ENCODE measurements around the gene RGMA. TPM values are rescaled to one million over a fixed set of nuclear protein-coding genes. Genes with fewer than 3 reads are reported as not detected.

The RGMA gene
- total RNA-seq, 2 experiments from 2014 or later, result not detected

DNA sequence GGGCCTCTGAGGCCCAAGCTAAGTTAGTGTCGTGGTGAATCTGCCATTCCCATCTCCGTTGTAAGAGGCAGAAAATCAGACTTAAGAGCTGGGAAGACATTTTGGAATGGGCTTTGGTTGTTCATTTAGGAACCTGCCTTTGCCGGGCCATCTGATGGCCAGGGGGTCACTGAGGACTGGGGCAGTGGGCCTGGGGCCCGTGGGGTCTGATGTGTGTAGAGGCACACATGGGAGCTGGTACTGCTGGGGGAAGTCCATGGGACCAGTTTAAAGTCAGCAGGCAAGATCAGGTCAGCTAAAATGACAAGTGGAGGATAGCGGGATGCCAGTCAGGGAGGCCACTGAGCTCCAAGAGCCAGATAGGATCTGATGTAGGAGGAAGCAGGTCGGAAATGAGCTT lies 38.3 kb upstream of the RGMA start:
- intact Hi-C loops (cut with micrococcal nuclease; ENCODE audit: unreplicated experiment), result no loop called here
- TF ChIP-seq EZH2phosphoT487 (IDR thresholded peaks at IDR 0.05; ENCODE audit: borderline replicate concordance, low read depth, low read length) (no peak), CTCF (conservative IDR thresholded peaks at IDR 0.05; ENCODE audit: low read length) (no peak)
- Histone ChIP-seq H3K79me2 (ENCODE audit: insufficient read depth, low read depth, low read length) (no peaks in the 10 kb centered on the region), H3K9me3 (ENCODE audit: low read length) (no peaks in the 10 kb centered on the region), H3K4me1 (ENCODE audit: insufficient read depth, low read length, poor library complexity, severe bottlenecking) (no peaks in the 10 kb centered on the region), H3K36me3 (ENCODE audit: insufficient read depth, low read length) (no peaks in the 10 kb centered on the region), H3K27ac (ENCODE audit: low read depth, low read length, poor library complexity, severe bottlenecking) (no peak overlapping the region), H4K20me1 (ENCODE audit: insufficient read depth, low read length) (no peaks in the 10 kb centered on the region), H3K9me2 (ENCODE audit: insufficient read depth, low read length) (no peaks in the 10 kb centered on the region), H3K4me2 (ENCODE audit: low read length) (no peak overlapping the region), H2AFZ (ENCODE audit: low read length) (no peak overlapping the region), H3K4me3 (ENCODE audit: low read depth, low read length, poor library complexity, severe bottlenecking) (no peak overlapping the region)
- ChIA-PET CTCF (ENCODE audit: unreplicated experiment) (no interaction called here), POLR2A (no interaction called here)
- no TSS peak for BruUV-seq (replicated peaks)
- DNase-seq (ENCODE audit: low spot score), result no peak

- intact Hi-C loops (cut with micrococcal nuclease; ENCODE audit: unreplicated experiment), result no loop called here
- ChIA-PET POLR2A (no interaction called here), CTCF (ENCODE audit: unreplicated experiment) (no interaction called here)
- BruUV-seq (replicated peaks), result no TSS peak
- no peak overlapping the region for H3K4me2 ChIP-seq (ENCODE audit: low read length)
- no peaks in the 10 kb centered on the region for H3K79me2 ChIP-seq (ENCODE audit: insufficient read depth, low read depth, low read length)
- no peaks in the 10 kb centered on the region for H4K20me1 ChIP-seq (ENCODE audit: insufficient read depth, low read length)
- DNase-seq (ENCODE audit: low spot score), result no peak
- H3K36me3 ChIP-seq (ENCODE audit: insufficient read depth, low read length), result no peaks in the 10 kb centered on the region
- no peaks in the 10 kb centered on the region for H3K9me3 ChIP-seq (ENCODE audit: low read length)
- no peak overlapping the region for H2AFZ ChIP-seq (ENCODE audit: low read length)
- no peaks in the 10 kb centered on the region for H3K9me2 ChIP-seq (ENCODE audit: insufficient read depth, low read length)
- TF ChIP-seq EZH2phosphoT487 (IDR thresholded peaks at IDR 0.05; ENCODE audit: borderline replicate concordance, low read depth, low read length) (no peak), CTCF (conservative IDR thresholded peaks at IDR 0.05; ENCODE audit: low read length) (no peak)
- H3K27ac ChIP-seq (ENCODE audit: low read depth, low read length, poor library complexity, severe bottlenecking), result no peak overlapping the region
- H3K4me3 ChIP-seq (ENCODE audit: low read depth, low read length, poor library complexity, severe bottlenecking), result no peak overlapping the region
- H3K4me1 ChIP-seq (ENCODE audit: insufficient read depth, low read length, poor library complexity, severe bottlenecking), result no peaks in the 10 kb centered on the region
Measured at GRCh38 chr15:93126599-93126998, 37.6 kb upstream of the RGMA start.

- TF ChIP-seq CTCF (conservative IDR thresholded peaks at IDR 0.05; ENCODE audit: low read length) (no peak), EZH2phosphoT487 (IDR thresholded peaks at IDR 0.05; ENCODE audit: borderline replicate concordance, low read depth, low read length) (no peak)
Measured at GRCh38 chr15:93126148-93126547, 37.1 kb upstream of the RGMA start.

More at GRCh38 chr15:93126148-93126547, 37.1 kb upstream of the RGMA start:
- Histone ChIP-seq H3K27ac (ENCODE audit: low read depth, low read length, poor library complexity, severe bottlenecking) (no peak overlapping the region), H3K9me3 (ENCODE audit: low read length) (no peaks in the 10 kb centered on the region), H3K4me1 (ENCODE audit: insufficient read depth, low read length, poor library complexity, severe bottlenecking) (no peaks in the 10 kb centered on the region), H2AFZ (ENCODE audit: low read length) (no peak overlapping the region), H3K36me3 (ENCODE audit: insufficient read depth, low read length) (no peaks in the 10 kb centered on the region), H3K9me2 (ENCODE audit: insufficient read depth, low read length) (no peaks in the 10 kb centered on the region), H3K4me2 (ENCODE audit: low read length) (no peak overlapping the region), H3K79me2 (ENCODE audit: insufficient read depth, low read depth, low read length) (no peaks in the 10 kb centered on the region), H3K4me3 (ENCODE audit: low read depth, low read length, poor library complexity, severe bottlenecking) (no peak overlapping the region), H4K20me1 (ENCODE audit: insufficient read depth, low read length) (no peaks in the 10 kb centered on the region)
- DNase-seq (ENCODE audit: low spot score), result no peak
- no TSS peak for BruUV-seq (replicated peaks)
- intact Hi-C loops (cut with micrococcal nuclease; ENCODE audit: unreplicated experiment), result no loop called here
- POLR2A ChIA-PET, result no interaction called here
- CTCF ChIA-PET (ENCODE audit: unreplicated experiment), result no interaction called here

Data from OCI-LY7 (cell line).